IMR-90 (cell line): ENCODE measurements around the gene PIKFYVE. TPM values are rescaled to one million over a fixed set of nuclear protein-coding genes. Genes with fewer than 3 reads are reported as not detected.

Experiments
- ATAC-seq: fragments of 200-7000 bp; cut with Tn5 transposase; 2 replicates; pipeline ENCODE4 v1.9.1; 2020; ENCODE audit warnings: low read depth, mild to moderate bottlenecking, moderate library complexity
- BruUV-seq: library from RNA; stranded (reverse); fragments of 400-500 nt; replicated peaks from 2 replicates; lab custom pipeline; 2021; lab: Mats Ljungman, UMichigan
- CTCF ChIA-PET: fragments of 300-600 bp; formaldehyde crosslinking; extraction: SDS; loops from one replicate; lab custom pipeline; 2021; ENCODE audit warnings: antibody characterized with exemption; lab: Yijun Ruan, JAX
- POLR2A ChIA-PET: fragments of 300-600 bp; sonication (Branson Sonifier 250); formaldehyde crosslinking; loops from one replicate; lab custom pipeline; 2022; ENCODE audit warnings: antibody characterized with exemption; ENCODE audit not compliant: unreplicated experiment; lab: Charles Lee
- DNase-seq: peaks from one replicate; pipeline ENCODE4 v3.0.0; 2013
- H2AFZ ChIP-seq: replicated peaks from 2 replicates; pipeline ENCODE3; 2013; ENCODE audit warnings: low read length, mild to moderate bottlenecking; ENCODE audit not compliant: poor library complexity
- H2AK5ac ChIP-seq: 2 replicates; pipeline ENCODE4 v1.6.1; 2013; ENCODE audit warnings: low read depth, low read length, inconsistent platforms
- H2AK9ac ChIP-seq: replicated peaks from 2 replicates; pipeline ENCODE3; 2013; ENCODE audit warnings: mild to moderate bottlenecking, low read depth, low read length, moderate library complexity; ENCODE audit not compliant: poor library complexity
- H2BK120ac ChIP-seq: 2 replicates; pipeline ENCODE4 v1.6.1; 2013; ENCODE audit warnings: low read depth, low read length, inconsistent platforms
- H2BK15ac ChIP-seq: 3 replicates; pipeline ENCODE4 v1.6.1; 2013; ENCODE audit warnings: low read depth, low read length, inconsistent platforms
- H2BK20ac ChIP-seq: 2 replicates; pipeline ENCODE4 v1.6.1; 2013; ENCODE audit warnings: low read depth, mild to moderate bottlenecking, inconsistent platforms, low read length, moderate library complexity
- H2BK5ac ChIP-seq: 2 replicates; pipeline ENCODE4 v1.6.1; 2013; ENCODE audit warnings: mild to moderate bottlenecking, low read depth, low read length, inconsistent platforms; ENCODE audit not compliant: poor library complexity, severe bottlenecking
- H3K14ac ChIP-seq: replicated peaks from 2 replicates; pipeline ENCODE4 v1.6.1; 2013; ENCODE audit warnings: low read depth, low read length, inconsistent platforms
- H3K18ac ChIP-seq: 2 replicates; pipeline ENCODE4 v1.6.1; 2013; ENCODE audit warnings: low read depth, low read length, control low read depth
- H3K23ac ChIP-seq: 2 replicates; pipeline ENCODE4 v1.6.1; 2013; ENCODE audit warnings: low read depth, low read length, inconsistent platforms
- H3K27ac ChIP-seq: 2 replicates; pipeline ENCODE4 v1.5.1; 2013; ENCODE audit warnings: mild to moderate bottlenecking, control low read depth, low read length; ENCODE audit not compliant: insufficient read depth
- H3K27me3 ChIP-seq: 2 replicates; pipeline ENCODE4 v1.6.1; 2013; ENCODE audit warnings: low read length; ENCODE audit not compliant: control insufficient read depth, insufficient read depth
- H3K36me3 ChIP-seq: 2 replicates; pipeline ENCODE4 v1.6.1; 2013; ENCODE audit warnings: low read length, mixed read lengths; ENCODE audit not compliant: control insufficient read depth, insufficient read depth
- H3K4ac ChIP-seq: 2 replicates; pipeline ENCODE4 v1.6.1; 2013; ENCODE audit warnings: low read depth, low read length, inconsistent platforms
- H3K4me1 ChIP-seq: 2 replicates; pipeline ENCODE4 v1.6.1; 2013; ENCODE audit warnings: low read length, mixed read lengths; ENCODE audit not compliant: control insufficient read depth, insufficient read depth
- H3K4me2 ChIP-seq: 2 replicates; pipeline ENCODE4 v1.6.1; 2013; ENCODE audit warnings: low read depth, mild to moderate bottlenecking, control low read depth, low read length, moderate library complexity
- H3K4me3 ChIP-seq: 2 replicates; pipeline ENCODE4 v1.5.1; 2013; ENCODE audit warnings: low read depth, mild to moderate bottlenecking, control low read depth, low read length, moderate library complexity; ENCODE audit not compliant: insufficient read depth
- H3K56ac ChIP-seq: 2 replicates; pipeline ENCODE4 v1.6.1; 2013; ENCODE audit warnings: low read length, inconsistent platforms; ENCODE audit not compliant: insufficient read depth; ENCODE audit errors: extremely low read depth
- H3K79me1 ChIP-seq, 2 experiments: 2 replicates each; pipeline ENCODE4 v1.6.1; 2013; ENCODE audit warnings: low read length in 2 of 2, inconsistent platforms in 1 of 2, low read depth in 1 of 2
- H3K9ac ChIP-seq: 2 replicates; pipeline ENCODE4 v1.6.1; 2013; ENCODE audit warnings: low read depth, low read length, control low read depth
- H3K9me1 ChIP-seq: 2 replicates; pipeline ENCODE4 v1.6.1; 2013; ENCODE audit warnings: low read length, inconsistent platforms; ENCODE audit not compliant: insufficient read depth
- H3K9me3 ChIP-seq: 2 replicates; pipeline ENCODE4 v1.6.1; 2013; ENCODE audit warnings: low read length; ENCODE audit not compliant: control insufficient read depth, insufficient read depth
- H4K20me1 ChIP-seq: 2 replicates; pipeline ENCODE4 v1.6.1; 2013; ENCODE audit warnings: low read length, inconsistent platforms; ENCODE audit not compliant: insufficient read depth
- H4K5ac ChIP-seq: 2 replicates; pipeline ENCODE4 v1.6.1; 2013; ENCODE audit warnings: mild to moderate bottlenecking, low read depth, low read length, control low read depth
- H4K8ac ChIP-seq, 2 experiments: 2 replicates each; pipeline ENCODE4 v1.6.1; 2013; ENCODE audit warnings: low read depth in 2 of 2, low read length in 2 of 2, control low read depth in 1 of 2, inconsistent platforms in 1 of 2
- H4K91ac ChIP-seq: 2 replicates; pipeline ENCODE4 v1.6.1; 2013; ENCODE audit warnings: low read depth, low read length, inconsistent platforms; ENCODE audit not compliant: insufficient read depth
- CHD1 ChIP-seq: IDR thresholded peaks from 2 replicates; pipeline ENCODE4 v1.6.1; 2012; ENCODE audit warnings: low read depth, low read length, improper control_type of control experiment
- FOS ChIP-seq: fragments of 150-350 bp; IDR thresholded peaks from 2 replicates; pipeline ENCODE4 v1.6.1; 2016; ENCODE audit warnings: low read depth, low read length
- RAD21 ChIP-seq: IDR thresholded peaks from 2 replicates; pipeline ENCODE4 v1.6.1; 2012; ENCODE audit warnings: low read length, improper control_type of control experiment
- SMC3 ChIP-seq: fragments of 150-350 bp; IDR thresholded peaks from 2 replicates; pipeline ENCODE4 v1.6.1; 2016; ENCODE audit warnings: low read depth, mild to moderate bottlenecking, antibody characterized with exemption, low read length, moderate library complexity
- WGBS, 2 experiments: methylation state at CpG; one replicate each; pipeline versions ENCODE4 v1.1.5 to v1.1.7; 2013; ENCODE audit warnings: missing lambda C conversion rate in 2 of 2; ENCODE audit not compliant: insufficient read length in 1 of 2; ENCODE audit errors: extremely low coverage in 2 of 2; 5-methylcytosine and 5-hydroxymethylcytosine counted together
- dilution Hi-C: fragments of 300-500 bp; cut with HindIII; formaldehyde crosslinking; loops from one replicate; pipeline ENCODE4 v1.14.3; 2018; ENCODE audit warnings: low sequenced_read_pairs; ENCODE audit not compliant: unreplicated experiment
- in situ Hi-C: fragments of 300-500 bp; cut with MboI; formaldehyde crosslinking; loops from 3 replicates; pipeline ENCODE4 v1.14.3; 2019; ENCODE audit warnings: low sequenced_read_pairs, inconsistent platforms, mixed read lengths
- intact Hi-C: fragments of 100-400 bp; cut with micrococcal nuclease; formaldehyde crosslinking; loops from 2 replicates; pipeline ENCODE4 v1.10.0; 2022
- polyA plus RNA-seq, 3 experiments: library from polyadenylated mRNA; depleted of rRNA; stranded (reverse); fragments of >200 nt; gene quantifications; 2 replicates each; pipeline ENCODE4 v1.2.3, GENCODE V29; 2012; ENCODE audit warnings: low replicate concordance in 1 of 3
- total RNA-seq: library from RNA; depleted of rRNA; stranded (reverse); fragments of >200 nt; gene quantifications from 2 replicates; pipeline ENCODE4 v1.2.3, GENCODE V29; 2012

PIKFYVE gene
- total and polyA plus RNA-seq, 2 of the 4 experiments (the other 2 are of a cell fraction) = 9.3 to 34.6 TPM

GRCh38 chr2:208379192-208379591, 113.1 kb downstream of the PIKFYVE start:
- BruUV-seq = no TSS peak
- ChIA-PET CTCF (no interaction called here), POLR2A (no interaction called here)
- no peak overlapping the region for H3K4ac ChIP-seq
- in situ Hi-C loops = loop anchor here (25.0 kb wide), 2 partner anchors 1183 to 1583 kb away; no protein-coding TSS in a partner anchor
- H4K91ac ChIP-seq = no peak overlapping the region
- H3K4me1 ChIP-seq = no peaks in the 10 kb centered on the region
- H3K9ac ChIP-seq = no peak overlapping the region
- H3K23ac ChIP-seq = no peak overlapping the region
- DNase-seq (no peak), ATAC-seq (no peak)
- H3K27me3 ChIP-seq = peaks cover 9% of the 10 kb centered on the region
- H4K5ac ChIP-seq = no peak overlapping the region
- no peaks in the 10 kb centered on the region for H3K9me3 ChIP-seq
- H2BK120ac ChIP-seq = no peak overlapping the region
- TF ChIP-seq FOS (no peak), SMC3 (no peak), RAD21 (no peak), CHD1 (no peak)
- H4K20me1 ChIP-seq = no peaks in the 10 kb centered on the region
- no peak overlapping the region for H3K4me3 ChIP-seq
- H2BK5ac ChIP-seq = no peak overlapping the region
- H2AK5ac ChIP-seq = no peak overlapping the region
- H4K8ac ChIP-seq = no peak overlapping the region
- intact Hi-C loops = no loop called here
- H3K27ac ChIP-seq = no peak overlapping the region
- no CpG with 5 or more reads among the region's 3 CpGs for WGBS, 2 experiments
- dilution Hi-C loops = no loop called here
- no peaks in the 10 kb centered on the region for H3K79me1 ChIP-seq
- no peak overlapping the region for H2BK15ac ChIP-seq
- H2BK20ac ChIP-seq = no peak overlapping the region
- no peak overlapping the region for H3K56ac ChIP-seq
- H3K18ac ChIP-seq = no peak overlapping the region
- no peaks in the 10 kb centered on the region for H3K36me3 ChIP-seq
- no peak overlapping the region for H2AK9ac ChIP-seq
- no peak overlapping the region for H3K4me2 ChIP-seq
- H2AFZ ChIP-seq = no peak overlapping the region
- H3K9me1 ChIP-seq = no peaks in the 10 kb centered on the region
- no peak overlapping the region for H3K14ac ChIP-seq
